HG02588 (cell line): ENCODE measurements around the gene COX19.

ENCODE experiments used
- ATAC-seq: cut with Tn5 transposase; IDR thresholded peaks from one replicate; pipeline ENCODE4 v1.9.1; 2021; ENCODE audit warnings: mild to moderate bottlenecking, moderate library complexity; ENCODE audit not compliant: unreplicated experiment

Gene COX19

GRCh38 chr7:979886-980571, 4.7 kb upstream of the COX19 start:
- ATAC-seq: no peak

DNA sequence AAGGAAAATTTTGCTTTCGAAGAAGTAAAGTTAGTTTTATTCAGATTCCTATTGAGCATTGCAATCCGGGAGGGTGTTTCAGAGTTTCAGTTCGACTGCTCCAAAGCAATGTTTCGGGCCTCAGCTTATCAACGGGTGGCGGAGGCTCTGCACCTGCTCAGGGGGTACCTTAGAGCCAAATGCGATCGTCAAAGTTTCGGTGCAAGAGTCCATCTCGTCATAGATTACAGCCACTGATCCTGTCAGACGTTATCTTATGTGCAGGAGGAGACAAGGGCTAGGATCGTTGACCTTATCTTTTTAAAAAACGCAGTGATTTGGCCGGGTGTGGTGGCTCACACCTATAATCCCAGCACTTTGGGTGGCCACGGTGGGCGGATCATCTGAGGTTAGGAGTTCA, 3.8 kb upstream of the COX19 start:
- no peak for ATAC-seq

DNA sequence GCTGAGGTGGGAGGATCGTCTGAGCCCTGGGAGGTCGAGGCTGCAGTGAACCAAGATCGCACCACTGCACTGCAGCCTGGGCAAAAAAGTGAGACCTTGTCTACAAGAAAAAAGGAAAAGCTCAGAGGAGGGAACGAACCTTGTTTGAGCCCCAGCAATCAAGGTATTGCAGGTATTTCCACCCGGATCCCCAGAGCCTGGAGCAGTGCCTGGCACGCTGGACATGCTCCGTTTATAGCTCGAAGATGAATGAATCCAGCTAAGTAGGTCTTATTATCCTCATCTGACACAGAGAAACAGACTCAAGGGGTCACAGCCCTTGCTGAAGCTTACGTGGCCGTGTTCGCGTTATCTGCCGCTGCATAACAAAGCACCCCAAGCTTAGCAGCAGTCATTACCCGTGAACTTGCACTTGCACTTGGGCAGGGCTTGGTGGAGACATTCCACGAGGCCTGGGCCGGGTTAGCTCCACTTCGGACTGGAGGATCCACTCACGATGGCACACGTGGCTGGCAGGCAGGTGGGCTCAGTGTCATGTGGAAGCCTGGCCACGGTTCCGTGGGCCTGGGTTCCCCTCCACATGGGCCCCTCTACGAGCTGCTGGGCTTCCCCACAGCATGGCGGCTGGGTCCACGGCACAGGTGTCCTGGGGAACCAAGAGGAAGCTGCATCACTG, 3.2 kb upstream of the COX19 start:
- no peak for ATAC-seq

DNA sequence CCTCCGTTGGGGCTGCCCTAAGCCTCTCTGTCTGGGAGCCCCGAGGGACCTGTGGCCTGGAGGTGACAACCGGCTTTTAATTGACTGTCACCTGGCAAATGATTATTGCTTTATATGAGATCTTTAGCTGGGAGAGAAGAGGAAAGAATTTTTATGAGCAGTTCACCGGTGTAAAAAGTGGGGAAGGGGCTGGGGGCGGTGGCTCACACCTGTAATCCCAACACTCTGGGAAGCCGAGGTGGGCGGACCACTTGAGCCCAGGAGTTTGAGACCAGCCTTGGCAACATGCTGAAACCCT, 2.6 kb upstream of the COX19 start:
- ATAC-seq: no peak

- ATAC-seq: no peak
These were observed 2.1 kb upstream of the COX19 start for GRCh38 chr7:977326-978048.

GRCh38 chr7:976901-977325, 1.6 kb upstream of the COX19 start:
- no peak for ATAC-seq

GRCh38 chr7:975702-976473, 539 bp upstream of the COX19 start:
- ATAC-seq: no peak

DNA sequence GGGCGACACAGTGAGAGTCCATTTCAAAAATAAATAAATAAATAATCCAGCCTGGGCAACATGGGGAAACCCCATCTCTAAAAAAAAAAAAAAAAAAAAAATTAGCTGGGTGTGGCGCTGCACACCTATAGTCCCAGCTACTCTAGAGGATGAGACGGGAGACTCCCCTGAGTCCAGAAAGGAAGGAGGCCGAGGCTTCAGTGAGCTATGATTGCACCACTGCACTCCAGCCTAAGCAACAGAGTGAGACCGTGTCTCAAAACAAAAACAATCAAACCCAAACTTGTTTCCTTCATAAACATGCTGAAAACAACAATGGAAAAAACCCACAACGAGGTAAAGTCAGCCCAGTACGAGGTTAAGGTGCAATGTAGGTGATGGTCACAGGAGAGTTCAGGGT, 1.2 kb downstream of the COX19 start:
- no peak for ATAC-seq

- ATAC-seq: no peak
These were observed 2.0 kb downstream of the COX19 start for GRCh38 chr7:973312-973711.

DNA sequence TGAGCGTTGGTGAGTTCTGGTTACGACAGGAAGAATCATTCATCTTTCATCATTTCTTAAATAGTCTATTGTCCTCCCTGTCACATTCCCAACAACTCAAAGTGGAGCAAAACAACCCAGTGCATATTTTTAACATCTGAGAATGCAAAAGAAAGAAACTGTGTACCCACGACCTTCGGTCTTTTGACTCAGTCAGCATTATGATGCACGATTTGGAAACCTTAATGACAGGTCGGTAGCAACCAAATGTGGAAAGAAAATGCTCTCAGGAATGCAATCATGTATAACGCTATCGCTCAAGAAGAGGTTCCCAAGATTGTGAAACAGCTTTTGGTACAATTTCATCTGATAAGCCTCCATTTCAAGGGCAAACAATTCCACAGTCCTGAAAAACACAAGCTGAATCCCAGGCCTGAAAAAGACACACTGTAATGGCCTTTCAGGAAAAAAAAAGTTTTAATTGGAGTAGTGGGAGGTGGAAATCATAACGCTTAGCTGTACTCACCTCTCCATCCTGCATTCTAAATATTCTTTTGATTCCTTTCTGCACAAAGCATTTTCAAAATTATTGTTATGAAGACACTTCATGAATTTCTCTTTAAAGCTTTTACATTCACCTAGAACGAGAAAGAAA, 2.6 kb downstream of the COX19 start:
- no peak for ATAC-seq

GRCh38 chr7:972110-972509, 3.2 kb downstream of the COX19 start:
- ATAC-seq: no peak

DNA sequence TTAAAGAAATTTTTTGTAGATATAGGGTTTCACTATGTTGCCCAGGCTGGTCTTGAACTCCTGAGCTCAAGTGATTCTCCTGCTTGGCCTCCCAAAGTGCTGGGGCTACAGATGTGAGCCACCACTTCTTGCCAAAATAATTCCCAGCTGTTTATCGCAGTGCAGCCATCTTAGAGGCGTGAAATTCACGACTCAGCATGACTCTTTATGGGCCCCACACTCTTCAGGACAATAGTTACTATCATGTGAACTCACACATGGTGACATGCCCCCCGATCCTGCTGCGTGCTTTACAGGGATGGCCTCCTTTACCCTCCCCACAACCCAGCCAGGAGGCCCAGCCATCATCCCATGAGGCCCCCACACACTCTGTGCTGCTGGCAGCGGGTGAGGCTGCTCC, 4.6 kb downstream of the COX19 start:
- no peak for ATAC-seq

DNA sequence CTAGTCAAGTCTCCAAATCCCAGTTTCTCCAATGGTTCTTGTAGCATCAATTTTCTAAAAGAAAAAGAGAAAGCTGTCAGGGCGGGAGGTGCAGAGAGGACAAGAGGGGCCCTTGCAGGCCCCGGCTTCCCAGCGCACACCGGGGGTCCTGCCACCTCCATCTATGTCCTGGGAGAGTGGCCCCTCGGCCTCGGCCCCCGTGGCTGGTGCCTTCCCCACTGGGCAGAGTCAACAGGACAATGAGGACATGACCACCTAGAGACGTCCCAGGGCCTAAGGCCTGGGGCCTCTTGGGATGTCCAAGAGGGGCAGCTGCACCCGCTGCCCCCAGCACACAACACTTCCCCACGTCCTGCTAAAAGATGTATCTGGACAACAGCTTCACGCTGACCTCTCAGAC, 5.9 kb downstream of the COX19 start:
- ATAC-seq: no peak

GRCh38 chr7:968205-969105, 6.9 kb downstream of the COX19 start:
- ATAC-seq: no peak

DNA sequence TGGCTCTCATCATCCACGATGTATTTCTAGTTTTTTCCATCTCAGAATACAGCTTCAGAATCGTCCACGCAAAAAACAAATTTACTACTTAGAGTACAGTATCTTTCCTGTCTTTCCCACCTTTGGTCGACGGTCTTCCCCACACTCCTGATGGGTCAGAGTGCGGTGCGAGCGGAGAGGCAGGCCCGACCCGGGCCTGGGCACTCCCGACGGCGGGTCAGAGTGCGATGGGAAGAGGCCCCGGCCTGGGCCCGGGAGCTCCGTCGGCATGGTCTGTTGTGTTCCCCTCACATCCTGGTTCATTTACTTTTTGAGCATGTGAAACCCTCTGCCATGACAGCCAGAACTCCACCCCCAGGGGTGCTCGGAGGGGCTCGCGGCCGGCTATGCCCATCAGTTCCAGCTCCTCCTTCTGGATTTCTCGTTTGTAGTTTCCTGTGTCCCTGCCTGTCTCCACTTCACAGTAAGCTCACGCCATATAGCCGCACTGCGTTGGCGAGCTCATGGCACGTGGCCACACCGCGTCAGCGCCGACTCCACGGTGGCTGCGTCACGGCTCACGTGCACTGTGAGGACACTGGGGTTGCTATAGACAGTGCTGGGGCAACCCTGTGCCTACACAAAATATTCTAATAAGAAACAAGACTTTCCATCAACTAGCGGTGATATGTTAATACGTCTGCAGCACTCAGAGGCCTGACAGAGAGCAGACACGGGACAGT, 7.8 kb downstream of the COX19 start:
- no peak for ATAC-seq

GRCh38 chr7:966291-967069, 8.9 kb downstream of the COX19 start:
- ATAC-seq: no peak

DNA sequence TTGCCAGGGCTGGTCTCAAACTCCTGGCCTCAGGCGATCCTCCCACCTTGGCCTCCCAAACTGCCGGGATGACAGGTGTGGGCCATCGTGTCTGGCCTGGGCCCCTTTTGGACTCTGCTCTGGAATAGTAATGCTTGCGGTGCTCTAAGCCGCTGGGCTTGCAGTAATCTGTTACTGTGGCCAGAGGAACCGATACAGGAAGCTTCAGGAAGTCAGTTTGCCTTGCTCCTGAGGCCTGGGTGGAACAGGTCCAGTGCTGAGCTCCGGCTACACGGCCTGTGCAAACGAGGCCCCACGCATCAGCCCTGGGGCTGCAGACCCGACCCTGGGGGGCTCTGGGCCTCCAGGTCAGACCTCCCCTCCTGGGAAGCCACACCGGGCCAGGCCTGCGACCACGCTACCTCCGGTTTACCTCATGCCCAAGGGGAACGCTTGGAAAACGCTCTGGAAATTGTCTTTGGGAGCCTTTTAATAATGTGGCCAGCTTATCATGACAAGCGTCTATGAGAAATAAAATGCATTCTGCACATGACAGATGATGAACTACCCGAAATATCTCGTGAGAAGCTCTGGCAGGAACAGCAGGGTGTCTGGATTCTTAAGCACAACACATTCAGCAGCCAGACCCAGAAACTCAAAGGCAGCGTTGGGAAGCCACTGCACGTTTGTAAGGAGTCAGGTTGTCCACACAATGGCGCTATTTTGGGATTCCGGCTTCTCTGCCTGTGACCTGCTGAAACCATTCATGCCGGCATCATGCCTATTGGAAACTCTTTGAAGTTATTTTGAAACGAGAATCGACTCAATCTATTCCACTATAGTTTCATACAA, 10.7 kb downstream of the COX19 start:
- ATAC-seq: no peak
